Dermis microvascular lymphatic vessel endothelial cell (primary cell): Measurements from ENCODE around the gene MCM10. TPM values are rescaled to one million over a fixed set of nuclear protein-coding genes. Genes with fewer than 3 reads are reported as not detected.
"Not testable (repeated sequence)": the region's sequence is repeated elsewhere in the genome, so short reads cannot be mapped to it uniquely, and the experiment has no call there.

Experiments used
- DNase-seq, 2 donors: peaks; one replicate each; pipeline versions ENCODE4 v3.0.0 to v3.0.0-alpha.2; 2010; ENCODE audit warnings: low read depth in 2 of 2
- total RNA-seq: library from RNA; depleted of rRNA; stranded (reverse); fragments of >200 nt; gene quantifications from 2 replicates; pipeline ENCODE4 v1.2.1, GENCODE V29; 2014

Gene MCM10
- total RNA-seq, 1 donor from 2014 or later, result 9.6 TPM

DNA sequence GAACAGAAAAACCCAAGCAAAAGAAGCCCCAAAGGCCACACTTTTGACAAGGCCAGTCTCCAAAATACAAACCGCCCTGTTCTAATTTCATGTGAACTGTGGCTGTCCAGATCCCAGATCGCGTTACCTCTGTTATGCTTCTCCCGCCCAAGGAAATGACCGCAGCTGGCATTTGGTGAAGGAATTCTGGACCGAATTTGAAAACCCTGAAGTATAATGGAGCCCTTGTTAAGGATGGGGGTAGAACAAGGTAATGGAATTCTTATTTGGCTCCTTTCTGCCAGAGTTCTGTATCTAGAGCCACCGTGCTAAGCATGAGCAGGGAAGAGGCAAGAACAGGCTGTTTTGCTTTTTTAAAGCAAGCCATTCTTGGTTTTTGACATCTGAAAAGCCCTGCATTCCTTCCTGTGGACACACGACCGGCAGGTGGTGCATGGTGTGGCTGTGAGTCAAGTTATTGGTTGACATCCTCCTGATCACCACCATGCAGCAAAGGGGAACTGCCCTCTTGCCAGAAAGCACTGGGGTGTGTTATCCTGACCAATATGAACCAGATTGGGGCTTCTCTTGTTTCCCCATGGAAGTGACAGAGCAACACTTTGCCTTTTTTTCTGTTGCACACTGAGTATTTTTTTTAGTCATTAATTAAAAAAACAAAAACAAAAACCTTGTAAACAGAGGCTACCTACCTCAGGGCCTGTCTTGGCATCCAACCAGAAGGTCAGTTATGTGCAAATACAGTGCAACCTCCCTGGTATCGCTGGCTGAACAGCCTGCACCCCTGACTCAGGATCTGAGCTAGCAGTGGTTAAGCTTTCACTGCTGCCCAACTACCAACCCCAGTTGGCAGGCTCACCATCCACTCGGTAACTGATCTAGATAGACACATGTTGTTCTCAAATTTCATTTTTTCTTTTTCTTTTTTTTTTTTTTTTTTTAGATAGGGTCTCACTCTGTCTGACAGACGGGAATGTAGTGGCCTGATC, 58.6 kb downstream of the MCM10 start:
- DNase-seq, result peak; percentile 7 to 15

DNA sequence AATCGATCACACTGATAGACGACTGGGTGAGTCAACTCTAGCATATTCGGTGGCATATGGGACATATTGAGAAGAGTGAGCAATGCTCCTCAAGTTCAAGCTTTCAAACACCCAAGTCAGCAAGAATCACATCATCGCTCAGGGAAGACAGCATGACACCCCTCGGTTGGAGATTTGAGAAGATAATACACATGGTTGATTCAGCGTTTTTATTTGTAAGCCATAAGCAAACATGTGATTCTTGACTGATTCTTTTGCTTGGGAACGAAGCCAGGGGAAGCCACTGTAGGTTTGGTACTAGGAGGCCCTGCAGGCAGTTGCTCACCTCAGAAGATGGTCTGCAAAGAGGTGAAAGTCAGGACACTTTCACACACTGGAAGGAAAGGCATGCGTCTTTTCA, 60.2 kb downstream of the MCM10 start:
- DNase-seq, result no peak

DNA sequence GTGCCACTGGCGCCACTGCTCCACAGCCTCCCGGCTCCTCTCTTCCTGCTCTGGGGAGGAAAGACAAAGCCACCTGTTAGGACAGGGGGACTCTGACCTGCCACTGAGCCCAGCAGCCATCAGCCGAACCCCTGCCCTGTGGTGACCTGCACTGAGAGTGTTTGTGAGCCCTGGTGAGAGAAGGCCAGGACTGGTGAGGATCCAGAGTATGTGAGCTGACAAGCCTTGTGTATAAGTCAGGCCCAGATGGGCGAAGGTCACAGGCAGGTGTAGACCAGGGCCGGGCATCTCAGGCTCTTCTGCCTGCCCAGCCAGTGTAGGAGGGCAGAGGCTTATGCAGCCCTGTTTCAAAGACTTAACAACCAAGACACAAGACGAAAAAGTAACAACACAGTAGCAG, 60.8 kb downstream of the MCM10 start:
- DNase-seq, result no peak

DNA sequence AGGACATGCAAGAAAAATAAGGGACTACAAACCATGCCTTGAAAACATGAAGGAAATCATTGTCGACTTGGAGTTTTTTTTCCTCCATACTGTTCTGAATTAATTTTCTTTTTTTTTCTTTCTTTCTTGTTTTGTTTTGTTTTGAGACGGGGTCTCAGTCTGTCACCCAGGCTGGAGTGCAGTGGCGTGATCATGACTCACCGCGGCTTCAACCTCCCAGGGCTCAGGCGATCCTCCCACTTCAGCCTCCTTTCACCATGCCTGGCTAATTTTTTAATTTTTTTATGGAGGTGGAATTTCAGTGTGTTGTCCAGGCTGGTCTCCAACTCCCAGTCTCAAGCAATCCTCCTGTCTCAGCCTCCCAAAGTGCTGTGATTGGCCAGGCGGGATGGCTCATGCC, 61.2 kb downstream of the MCM10 start:
- no peak for DNase-seq

DNA sequence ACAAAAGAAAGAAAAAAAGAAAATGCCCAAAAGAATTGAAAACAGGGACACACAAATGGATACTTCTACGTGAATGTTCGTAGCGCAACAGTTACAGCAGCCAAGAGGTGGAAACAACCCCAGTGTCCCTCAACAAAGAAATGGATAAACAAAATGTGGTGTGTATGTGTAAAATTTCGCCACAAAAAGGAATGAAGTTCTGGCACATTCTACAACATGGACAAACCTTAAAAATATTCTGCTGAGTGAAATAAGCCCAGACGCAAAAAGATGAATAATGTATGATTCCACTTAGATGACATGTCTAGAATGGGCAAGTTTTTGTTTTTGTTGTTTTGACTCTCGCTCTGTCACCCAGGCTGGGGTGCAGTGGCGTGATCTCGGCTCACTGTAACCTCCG, 61.9 kb downstream of the MCM10 start:
- no peak for DNase-seq

DNA sequence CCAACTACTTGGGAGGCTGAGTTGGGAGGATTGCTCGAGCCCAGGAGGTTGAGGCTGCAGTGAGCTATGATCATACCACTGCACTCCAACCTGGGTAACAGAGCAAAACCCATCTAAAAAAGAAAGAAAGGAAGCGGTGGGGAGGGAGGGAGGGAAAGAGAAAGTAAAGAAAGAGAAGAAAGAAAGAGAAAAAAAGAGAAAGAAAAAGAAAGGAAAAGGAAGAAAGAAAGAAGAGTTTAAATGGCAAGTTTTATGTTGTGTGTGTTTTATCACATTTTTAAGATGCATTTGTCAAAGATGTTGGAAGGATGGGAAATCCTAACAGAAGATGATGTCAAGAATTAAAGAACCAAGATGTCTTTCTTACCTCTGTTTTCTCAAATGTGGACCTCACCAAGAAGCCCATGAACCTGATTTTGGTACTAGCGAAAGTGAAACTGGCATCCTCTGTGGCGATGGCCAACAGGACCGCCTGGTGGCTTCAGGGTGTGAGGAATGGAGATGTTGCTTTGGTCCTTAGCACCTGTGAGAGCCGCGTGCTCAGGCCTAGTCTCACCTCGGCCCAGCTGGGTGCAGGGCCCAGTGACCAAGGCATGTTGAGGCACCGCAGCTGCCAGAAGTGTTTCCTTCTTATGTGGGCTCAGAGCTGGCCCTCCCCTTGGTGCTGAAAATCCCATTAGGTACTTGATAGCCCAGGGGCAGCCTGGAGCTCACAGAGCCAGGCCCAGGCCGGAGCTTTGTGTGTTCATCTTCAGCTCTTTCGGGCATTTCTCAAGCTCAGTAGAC, 63.0 kb downstream of the MCM10 start:
- DNase-seq, result no peak

DNA sequence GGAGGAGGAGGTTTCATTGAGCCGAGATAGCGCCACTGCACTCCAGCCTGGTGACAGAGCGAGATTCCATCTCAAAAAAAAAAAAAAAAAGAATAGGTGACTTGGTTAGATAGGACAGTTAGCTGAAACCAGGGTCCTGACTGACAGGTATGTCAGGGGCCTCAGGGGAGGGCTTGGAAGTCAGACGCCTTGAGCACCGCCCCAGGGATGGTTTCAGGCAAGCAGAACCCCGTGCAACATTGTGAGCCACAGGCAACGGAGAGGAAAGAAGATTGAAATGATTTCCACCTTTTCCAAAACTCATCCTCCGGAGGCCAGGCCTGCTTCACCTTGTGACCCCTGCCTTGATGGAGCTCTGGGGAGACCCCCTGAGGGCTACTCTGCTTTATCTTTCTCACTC, 64.2 kb downstream of the MCM10 start:
- no peak for DNase-seq

DNA sequence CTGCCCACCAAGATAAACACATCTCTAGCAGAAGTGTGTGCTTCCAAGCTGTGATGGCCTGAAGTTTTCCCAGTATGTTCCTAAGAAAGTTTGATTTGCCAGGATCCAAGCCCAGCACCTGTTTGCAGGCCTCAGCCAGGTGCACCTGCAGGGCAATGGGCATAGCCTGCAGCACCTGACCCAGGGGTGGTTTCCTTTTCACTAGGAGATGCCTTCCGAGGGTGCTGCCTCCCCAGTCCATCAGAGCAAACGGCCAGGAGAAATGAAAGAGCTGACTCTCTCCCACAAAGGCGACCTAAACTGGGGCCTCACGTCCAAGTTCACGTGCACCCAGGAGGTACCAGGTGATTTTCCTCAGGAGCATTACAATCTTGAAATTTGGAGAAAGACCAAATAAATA, 65.7 kb downstream of the MCM10 start:
- DNase-seq, result no peak

DNA sequence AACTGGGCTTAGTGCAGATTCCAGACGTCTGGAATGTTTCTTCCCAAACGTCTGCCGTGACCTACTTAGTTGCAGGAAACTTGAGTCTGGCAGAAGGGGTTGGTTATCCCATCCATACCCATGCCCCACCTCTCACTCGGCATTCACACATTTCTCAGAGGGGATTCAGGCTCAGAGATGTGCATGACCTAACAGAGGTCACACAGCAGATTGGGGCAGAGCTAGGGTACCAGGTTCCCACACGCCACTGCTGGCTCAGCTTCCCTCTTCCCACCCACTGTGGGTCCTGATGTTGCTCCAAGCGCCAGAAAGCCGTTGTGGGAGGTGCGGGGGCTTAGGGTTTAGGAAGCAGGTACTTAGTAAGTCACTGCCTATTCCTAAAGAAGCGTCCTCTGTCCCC, 69.8 kb downstream of the MCM10 start:
- no peak for DNase-seq

DNA sequence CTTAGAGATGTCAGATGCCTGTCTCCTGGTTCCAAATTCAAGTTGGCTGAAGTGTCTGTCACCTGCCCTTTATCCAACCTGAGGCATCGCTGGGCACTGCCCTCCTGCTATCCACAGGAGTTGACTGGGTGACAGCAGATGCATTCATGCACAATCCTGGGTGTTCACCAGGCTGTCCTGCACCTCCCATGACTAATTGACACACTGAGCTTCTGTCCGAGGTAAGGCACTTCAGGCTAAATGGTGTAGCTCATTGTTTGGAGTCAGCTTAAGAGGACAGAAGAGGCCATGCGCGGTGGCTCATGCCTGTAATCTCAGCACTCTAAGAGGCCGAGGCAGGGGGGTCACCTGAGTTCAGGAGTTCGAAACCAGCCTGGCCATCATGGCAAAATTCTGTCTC, 70.5 kb downstream of the MCM10 start:
- no peak for DNase-seq

DNA sequence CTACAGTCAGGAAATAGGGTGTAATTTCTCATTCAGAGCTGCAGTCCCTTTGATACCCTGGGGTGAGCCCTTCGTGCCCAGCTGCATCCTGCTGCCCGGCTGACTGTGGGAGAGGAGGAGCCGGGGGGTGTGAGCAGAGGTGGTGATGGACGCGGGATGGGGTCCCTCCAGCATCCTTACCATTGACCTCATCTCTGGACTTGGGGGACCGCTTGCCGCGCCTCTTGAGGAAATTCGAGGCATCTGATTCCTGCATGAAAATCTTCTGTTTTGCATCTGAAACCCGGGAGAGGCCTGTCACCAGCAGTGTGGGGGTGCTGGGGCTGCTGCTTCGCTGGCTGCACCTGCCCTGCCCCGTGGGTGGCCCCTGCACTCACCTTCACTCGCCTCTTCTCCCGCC, 72.0 kb downstream of the MCM10 start:
- no peak for DNase-seq

DNA sequence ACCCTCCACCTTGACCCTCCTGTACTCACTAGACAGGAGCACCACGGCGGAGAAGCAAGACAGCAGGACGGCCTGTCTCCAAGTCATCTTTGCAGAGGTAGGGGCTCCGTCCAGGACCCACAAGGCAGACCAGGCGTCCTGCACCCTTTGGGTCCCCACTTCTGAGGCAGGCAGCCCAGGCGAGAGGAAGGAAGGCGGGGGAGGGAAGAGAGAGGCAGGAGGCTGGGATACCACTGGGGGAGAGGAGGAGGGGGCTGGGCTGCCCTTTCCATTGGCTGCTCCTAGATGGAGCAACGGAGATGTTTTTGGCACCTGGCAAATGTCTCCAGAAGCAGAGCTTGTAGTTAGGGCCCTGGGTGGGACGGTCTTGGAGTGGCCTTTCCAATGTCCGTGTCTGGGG, 72.8 kb downstream of the MCM10 start, which contains the start of gene UCMA:
Gene UCMA, minus strand, starts transcription at position 203 of the 400 bp plus-strand sequence. Its CDS starts 116 bp downstream, at position 87.
- DNase-seq, result no peak

DNA sequence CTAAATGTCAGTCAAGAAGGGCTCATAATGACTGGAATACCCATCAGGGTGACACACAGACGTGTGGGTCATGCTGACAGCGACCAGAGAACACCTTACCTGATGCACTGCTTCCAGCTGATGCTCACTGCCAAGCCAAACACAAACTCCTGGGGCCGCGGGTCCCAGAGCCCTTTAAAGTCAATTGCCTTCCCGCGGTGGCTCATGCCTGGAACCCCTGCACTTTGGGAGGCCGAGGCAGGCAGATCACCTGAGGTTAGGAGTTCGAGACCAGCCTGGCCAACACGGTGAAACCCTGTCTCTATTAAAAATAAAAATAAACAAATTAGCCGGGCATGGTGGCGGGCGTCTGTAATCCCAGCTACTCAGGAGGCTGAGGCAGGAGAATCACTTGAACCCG, 73.4 kb downstream of the MCM10 start:
- DNase-seq, result not testable (repeated sequence)

DNA sequence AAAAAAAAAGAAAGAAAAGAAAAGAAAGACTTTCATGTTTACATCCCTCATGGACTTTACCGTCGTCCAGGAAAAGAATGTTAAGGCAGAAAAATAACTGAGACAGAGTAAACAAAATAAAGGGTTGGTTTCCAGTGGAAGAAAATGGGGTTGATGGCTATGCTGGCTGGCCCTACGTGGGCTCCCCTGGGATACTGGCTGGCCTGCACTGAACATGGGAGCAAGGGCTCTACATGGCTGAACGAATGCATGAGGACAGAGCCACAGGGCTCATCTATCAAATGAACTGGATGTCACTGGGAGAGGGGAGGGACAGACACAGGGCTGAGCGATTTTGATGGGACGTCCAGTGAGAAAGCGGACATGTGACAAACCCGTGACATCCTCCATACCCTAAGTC, 75.3 kb downstream of the MCM10 start:
- no peak for DNase-seq

DNA sequence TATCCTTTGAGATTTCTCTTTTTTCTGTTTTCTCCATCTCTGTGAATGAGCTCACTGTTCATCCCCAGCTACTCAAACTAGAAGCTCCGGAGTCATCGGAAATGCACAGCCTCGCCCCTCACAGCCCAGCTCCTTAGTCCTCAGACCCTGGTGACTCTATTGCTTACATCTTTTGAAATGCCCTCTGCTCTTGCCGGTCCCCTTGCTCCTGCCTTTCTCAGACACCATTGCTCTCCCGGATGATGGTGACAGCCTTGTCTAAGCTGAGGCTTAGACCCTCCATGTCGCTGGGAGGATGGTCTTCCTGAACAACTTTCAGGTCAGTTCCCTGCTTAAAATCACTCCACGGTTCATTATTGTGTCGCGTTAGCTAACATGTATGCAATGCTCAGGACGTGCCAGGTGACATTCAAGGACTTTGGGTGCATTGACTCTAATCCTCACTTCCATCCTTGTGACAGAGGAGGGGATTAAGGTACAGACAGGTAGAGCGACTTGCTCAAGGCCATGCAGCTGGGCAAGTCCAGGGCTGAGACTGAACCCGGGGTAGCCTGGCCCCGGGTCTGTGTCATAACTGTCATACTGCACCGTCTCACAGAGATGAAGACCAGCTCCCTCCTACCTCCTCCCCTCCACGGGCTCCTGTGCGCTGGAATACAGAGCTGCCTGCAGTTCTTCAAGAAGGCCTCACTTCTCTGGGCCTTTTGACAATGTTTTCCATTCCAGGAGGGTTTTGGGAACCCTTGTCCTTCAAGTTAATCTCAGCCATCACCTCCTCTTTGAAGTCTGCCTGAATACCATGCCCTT, 77.1 kb downstream of the MCM10 start:
- no peak for DNase-seq

DNA sequence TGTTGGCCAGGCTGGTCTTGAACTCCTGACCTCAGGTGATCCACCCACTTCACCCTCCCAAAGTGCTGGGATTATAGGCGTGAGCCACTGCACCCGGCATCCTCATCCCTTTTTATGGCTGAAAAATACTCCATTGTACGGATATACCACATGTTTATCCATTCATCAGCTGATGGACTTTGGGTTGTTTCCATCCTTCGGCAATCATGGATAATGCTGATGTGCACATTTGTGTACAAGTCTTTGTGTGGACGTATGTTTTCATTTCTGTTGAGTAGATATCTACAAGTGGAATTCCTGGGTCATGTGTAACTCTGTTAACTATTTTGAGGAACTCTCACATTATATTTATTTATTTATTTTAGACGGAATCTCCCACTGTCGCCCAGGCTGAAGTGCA, 78.6 kb downstream of the MCM10 start:
- DNase-seq, result no peak

DNA sequence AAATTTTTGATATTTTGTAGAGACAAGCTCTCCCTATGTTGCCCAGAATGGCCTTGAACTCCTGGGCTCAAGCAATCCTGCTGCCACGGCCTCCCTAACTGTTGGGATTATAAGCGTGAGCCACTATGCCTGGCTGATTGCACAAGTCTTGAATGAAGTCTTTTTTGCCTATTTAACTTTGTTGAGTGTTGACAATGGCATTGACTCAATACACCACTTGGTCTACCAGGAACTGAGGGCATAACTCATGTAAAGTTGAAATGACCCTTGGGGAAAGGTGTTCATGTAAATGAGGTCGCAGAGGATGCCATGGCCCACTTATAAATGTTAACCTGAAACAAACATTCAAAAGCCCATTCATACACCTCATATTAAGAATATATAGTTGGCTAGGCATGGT, 80.3 kb downstream of the MCM10 start:
- no peak for DNase-seq

DNA sequence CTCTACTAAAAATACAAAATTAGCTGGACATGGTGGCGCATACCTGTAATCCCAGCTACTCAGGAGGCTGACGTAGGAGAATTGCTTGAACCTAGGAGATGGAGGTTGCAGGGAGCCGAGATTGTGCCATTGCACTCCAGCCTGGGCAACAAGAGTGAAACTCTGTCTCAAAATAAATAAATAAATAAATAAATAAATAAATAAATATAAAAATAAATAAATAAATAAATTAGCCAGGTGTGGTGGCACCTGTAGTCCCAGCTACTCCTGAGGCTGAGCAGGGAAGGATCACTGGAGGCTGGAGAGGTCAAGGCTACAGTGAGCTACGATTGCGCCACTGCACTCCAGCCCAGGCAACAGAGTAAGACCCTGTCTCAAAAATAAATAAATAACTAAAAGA, 80.9 kb downstream of the MCM10 start:
- DNase-seq, result not testable (repeated sequence)

DNA sequence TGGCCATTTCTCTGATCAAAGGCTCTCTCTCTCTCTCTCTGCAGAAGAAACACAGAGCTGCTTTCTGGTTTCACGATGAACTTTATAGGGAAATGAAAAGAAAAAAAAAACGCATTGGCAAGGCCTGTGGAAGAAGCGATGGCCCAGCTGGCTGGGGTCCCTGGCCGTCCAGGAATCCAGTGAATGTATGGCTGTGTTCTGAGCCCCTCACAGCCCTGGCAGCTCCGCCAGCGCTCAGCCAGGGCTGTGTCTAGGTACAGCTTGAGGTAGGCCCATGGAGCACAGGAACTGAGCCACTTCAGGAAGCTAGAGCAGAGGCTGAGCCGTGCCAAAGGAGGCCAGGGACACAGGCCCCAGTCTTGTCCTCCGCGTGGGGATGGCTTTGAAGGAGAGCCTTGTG, 85.9 kb downstream of the MCM10 start:
- DNase-seq, result no peak

DNA sequence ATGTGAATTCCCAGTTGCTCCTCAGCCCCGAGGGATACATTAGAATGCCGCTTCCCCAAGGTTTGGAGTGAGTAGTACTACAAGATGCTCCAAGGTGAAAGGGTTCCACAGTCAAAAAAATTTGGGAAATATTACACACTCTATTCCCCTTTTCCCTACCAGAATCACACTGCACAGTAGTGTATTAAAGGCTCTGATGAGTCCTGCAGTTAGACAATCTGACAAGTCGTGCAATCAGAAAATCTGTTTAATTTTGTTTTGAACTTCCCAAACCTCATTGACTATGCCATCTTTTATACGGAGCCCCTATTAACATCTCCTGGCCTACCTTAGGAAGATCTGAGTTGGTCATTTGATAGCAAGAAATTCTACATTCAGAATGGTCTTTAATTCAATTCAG, 86.4 kb downstream of the MCM10 start:
- no peak for DNase-seq

DNA sequence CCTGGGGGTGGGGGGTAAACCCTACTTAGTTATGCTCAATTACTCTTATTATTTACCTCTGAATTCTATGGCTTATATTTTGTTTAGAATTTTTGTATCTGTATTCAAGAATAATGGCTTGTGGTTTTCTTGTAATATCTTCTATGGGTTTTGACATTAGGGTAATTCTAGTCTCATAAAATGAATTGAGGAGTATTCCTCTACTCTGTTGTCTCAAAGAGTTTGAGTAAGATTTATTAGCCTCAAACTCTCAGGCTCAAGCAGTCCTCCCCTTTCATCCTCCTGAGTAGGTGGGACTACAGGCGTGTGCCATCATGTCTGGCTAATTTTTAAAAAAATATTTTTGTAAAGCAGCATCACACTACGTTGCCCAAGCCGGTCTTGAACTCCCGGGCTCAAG, 92.4 kb downstream of the MCM10 start:
- no peak for DNase-seq

DNA sequence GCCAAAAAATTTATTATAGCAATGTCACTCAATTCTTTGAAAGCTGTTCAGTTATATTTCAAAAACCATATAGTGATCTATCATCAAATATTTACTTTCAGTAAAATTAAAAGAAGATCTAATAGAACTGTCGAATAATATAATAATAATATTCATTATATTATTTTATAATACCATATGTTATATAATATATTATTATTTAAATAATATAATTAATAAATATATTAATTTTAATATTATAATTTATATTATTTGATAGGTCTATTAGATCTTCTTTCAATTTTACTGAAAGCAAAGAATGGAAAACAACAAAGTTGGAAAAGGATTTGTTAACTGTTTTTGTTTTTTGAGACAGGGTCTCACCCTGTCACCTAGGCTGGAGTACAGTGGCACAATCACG, 95.3 kb downstream of the MCM10 start:
- no peak for DNase-seq
